GM21381 (cell line): ENCODE measurements around the gene HECTD2.
"Not testable (repeated sequence)": the region's sequence is repeated elsewhere in the genome, so short reads cannot be mapped to it uniquely, and the experiment has no call there.

Experiments
- ATAC-seq: cut with Tn5 transposase; IDR thresholded peaks from one replicate; pipeline ENCODE4 v1.9.1; 2021; ENCODE audit warnings: mild to moderate bottlenecking, moderate library complexity; ENCODE audit not compliant: unreplicated experiment

The HECTD2 gene

DNA sequence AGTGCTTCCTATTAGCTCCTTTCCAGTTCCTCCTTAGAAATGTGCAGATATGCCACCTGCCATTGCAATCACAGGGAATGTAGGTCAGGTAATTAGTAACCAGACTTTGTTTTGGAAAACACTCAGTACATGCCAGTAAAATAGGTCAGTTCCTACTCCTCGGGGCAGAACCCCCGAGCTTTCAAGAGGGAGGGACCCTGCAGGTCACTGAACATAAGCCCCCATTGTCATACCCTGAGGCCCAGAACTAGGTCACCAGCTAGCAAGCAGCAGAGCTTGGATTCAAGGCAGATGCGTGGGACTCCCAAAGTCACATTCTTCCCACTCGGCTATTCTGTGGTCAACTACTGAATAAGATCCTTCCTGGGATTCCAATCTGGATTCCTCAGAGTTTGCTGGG is 117.9 kb downstream of the HECTD2 start:
- ATAC-seq, result no peak

- ATAC-seq, result no peak
Measured at GRCh38 chr10:91528768-91529167, 118.6 kb downstream of the HECTD2 start.

- ATAC-seq, result not testable (repeated sequence)
Measured at GRCh38 chr10:91534789-91535188, 124.6 kb downstream of the HECTD2 start.

DNA sequence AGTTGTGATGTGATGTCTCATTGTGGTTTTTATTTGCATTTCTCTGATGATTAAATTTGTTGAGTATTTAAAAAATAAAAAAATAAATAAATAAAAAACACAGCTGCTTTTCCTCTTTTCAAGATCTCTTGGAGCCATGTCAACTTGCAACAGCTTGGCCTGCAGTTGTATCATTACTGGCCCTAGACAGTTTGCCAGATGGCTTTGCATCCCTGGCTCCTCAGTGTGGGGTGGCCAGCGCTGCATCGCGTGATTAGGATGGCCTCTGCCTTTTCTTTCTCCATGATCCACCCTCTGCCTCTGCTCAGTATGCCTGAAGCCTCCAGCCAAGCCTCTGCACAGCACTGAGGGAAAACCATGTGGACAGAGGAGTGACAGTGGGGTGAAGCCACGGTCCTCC is 126.0 kb downstream of the HECTD2 start:
- no peak for ATAC-seq

DNA sequence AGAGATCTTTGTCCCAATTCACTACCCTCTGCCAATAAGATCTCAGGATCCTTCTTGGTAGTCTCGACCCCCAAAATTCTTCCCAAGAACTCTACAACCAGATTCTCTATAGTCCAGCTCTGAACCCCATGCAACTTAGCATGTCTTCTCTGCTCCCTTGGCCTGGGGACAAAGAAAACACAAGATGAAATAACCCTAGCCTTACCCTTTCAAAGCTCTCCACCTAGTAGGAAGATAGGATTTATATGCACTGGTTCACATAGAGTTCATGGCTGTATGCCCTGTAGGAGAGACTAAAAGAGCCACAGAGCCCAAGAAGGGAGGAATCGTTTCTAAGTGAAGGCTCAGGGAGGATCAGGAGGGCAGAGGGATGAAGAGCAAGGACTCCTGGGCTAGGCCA is 126.6 kb downstream of the HECTD2 start:
- no peak for ATAC-seq

DNA sequence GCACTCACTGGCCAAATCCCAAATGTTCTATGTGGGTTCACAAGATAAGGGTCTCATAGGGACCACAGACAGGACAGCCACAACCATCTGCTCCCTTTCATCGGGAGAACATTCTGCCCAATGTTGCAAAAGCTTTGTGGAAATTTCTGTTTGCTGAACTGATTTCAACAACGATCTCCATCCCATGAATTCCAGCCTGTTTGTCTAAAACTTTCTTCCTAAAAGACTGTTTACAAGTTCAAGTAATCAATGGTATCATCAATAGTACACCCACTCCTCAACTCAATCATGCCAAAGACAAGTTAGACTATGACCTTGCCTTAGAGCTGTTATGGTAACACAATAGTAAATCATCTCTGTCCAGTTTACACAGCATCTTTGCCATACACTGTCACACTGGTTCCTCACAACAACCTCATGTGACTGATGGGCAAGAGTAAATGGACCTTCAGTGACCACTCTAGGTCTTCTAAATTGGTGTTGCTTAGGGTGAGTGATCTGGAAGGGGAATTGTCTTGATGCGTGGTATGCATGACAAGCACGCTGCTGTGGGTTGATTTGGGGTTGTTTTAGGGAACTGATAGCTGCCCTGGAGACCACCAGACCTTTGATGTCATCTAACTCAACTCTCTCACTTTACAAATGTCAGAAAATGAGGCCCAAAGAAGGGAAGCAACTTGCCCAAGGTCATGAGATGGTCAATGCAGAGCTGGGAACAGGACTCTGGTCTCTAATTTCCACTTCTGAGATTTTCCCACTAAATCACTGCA is 127.7 kb downstream of the HECTD2 start:
- ATAC-seq, result no peak

- ATAC-seq, result no peak
Measured at GRCh38 chr10:91539930-91540329, 129.8 kb downstream of the HECTD2 start.

DNA sequence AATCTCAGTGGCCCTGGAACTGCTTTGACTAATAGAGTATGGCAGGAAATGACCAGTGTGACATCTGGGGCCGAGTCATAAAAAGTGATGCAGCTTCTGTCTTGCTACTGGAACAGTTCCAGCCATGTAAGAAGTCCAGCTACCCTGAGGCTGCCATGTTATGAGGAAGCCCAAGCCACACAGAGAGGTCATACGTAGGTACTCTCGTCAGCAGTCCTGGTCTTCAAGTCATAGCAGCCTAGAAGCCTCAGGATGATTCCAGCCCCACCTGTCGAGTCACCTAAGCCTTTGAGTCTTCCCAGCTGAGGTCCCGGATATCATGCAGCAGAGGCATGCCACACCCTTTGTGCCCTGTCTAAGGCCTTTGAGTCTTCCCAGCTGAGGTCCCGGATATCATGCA is 130.6 kb downstream of the HECTD2 start:
- ATAC-seq, result no peak

- no peak for ATAC-seq
Measured at GRCh38 chr10:91541481-91541880, 131.3 kb downstream of the HECTD2 start.

DNA sequence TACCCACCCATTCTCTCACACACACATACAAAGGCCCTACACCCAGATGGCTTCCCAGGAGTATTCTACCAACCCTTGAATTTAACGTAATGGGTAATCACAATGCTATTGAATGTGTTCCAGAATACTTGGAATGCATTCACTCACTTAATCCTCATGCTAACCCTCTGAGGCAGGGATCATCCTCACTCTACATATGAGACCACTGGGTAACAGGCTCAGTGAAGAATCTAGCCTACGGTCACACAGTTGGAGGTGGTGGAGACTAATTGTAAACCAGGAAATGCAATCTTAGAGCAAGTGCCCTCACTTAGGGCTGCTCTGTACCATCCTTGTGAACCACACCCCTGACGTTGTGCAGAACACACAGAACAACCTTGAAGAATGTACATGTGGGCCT is 135.2 kb downstream of the HECTD2 start:
- no peak for ATAC-seq

DNA sequence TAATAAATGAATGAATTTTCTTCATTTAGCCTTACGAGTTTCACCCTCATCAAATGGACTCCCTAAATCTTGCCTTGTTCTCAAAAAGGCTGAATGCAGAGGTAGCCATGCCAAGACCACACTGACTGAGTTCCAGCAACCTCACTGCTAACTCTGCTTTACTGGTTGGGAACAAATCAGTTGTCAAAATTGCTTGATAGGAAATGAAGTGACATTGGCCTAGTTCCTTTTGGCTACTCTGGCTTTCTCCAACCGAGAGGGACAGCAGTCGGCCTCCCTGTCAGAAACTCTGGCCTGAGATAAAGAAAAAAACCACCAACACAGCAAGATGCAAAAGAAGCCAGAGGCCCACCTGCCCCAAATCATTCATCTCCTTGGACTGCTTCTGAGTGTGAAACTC is 135.7 kb downstream of the HECTD2 start:
- no peak for ATAC-seq

DNA sequence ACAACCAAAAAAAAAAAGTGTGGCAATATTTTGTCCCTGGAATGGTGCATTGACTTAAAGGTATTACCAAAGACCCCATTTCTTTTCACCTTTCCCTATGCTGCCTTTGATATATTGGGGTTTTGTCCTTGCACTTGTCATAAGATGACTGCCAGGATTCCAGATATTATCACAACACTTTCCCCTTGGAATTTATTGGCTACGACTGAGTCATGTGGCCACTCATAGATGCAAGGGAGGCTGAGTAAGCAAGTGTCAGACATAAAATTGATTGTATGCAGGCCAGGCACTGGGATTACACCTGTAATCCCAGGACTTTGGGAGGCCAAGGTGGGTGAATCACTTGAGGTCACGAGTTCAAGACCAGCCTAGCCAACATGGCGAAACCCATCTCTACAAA is 139.1 kb downstream of the HECTD2 start:
- no peak for ATAC-seq

- ATAC-seq, result no peak
Measured at GRCh38 chr10:91550021-91550420, 139.9 kb downstream of the HECTD2 start.

DNA sequence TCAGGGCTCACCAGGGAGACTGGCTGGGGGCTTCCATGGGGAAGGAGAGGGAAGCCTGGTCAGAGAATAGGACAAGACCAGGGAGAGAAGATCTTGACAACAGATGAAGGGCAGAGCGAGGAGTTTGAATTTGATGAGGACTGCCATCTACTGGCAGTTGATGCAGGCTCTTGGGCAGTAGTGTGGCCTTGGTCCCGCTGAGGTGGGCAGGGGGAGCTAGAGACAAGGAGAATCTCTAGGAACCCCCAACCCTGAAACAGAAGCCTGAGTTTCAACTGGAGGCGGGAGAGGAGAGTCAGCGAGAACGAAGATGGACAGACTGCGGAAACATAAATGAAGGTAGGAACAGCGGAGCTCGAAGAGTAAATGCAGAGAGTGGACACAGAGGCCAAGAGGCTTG is 141.7 kb downstream of the HECTD2 start:
- ATAC-seq, result no peak

DNA sequence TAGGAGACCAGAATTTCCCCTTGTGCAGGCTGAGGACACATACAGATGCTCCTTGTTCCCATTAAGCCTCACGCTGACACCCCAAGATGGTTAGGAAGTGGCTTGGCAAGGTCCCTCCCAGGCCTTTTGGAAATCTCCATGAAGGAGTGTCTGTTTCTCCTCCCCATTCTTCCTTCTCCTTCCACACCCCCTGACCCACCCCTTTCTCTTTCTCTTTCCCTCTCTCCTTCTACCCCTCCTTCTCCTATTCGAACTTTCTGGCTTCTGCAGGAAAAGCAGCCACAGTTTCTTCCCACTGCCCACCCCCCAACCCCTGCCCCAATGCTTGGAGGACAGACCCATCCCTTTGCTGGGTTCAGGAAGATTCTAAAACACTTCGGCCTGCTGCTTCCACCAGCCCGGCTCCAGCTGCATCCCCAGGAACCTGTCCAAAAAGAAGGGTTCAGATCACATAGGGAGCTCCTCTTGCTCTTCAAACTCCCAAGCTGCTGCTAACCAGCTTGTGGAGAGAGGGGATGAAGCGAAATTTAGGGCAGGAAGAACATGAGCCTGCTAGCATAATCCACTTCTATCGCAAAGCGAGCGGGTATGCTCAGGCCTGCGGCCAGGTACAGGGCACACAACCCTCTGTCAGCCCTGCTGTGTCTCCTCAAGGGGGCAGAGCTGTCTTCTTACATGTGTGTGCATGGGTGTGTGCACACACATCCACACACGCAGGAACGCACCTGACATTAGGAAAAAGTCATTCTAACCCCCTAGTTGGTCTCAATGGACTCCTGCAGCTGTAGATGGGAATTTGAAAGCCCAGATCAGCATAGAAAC is 142.3 kb downstream of the HECTD2 start:
- no peak for ATAC-seq

DNA sequence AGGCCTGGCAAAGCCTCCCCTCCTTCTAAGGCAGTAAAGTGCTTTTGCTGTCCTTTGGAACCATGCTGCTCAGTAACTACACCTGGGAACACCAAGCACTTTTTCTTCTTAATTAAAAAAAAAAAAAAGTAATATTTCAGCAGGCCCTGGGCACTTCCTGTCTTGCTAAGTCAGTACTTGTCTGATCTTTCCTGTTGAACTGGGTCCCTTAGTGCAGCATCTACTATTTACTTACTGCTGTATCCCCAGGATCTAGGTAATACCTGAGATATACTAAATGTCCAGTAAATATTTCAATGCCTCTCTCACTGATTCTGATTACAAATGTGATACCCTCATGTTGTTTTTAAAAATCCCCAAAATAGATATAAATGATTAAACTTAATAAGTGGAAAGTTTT is 145.3 kb downstream of the HECTD2 start:
- ATAC-seq, result no peak

GRCh38 chr10:91556691-91557566 is 146.8 kb downstream of the HECTD2 start:
- no peak for ATAC-seq

- no peak for ATAC-seq
Measured at GRCh38 chr10:91557651-91558111, 147.5 kb downstream of the HECTD2 start.

GRCh38 chr10:91558473-91558872 is 148.3 kb downstream of the HECTD2 start:
- ATAC-seq, result no peak

DNA sequence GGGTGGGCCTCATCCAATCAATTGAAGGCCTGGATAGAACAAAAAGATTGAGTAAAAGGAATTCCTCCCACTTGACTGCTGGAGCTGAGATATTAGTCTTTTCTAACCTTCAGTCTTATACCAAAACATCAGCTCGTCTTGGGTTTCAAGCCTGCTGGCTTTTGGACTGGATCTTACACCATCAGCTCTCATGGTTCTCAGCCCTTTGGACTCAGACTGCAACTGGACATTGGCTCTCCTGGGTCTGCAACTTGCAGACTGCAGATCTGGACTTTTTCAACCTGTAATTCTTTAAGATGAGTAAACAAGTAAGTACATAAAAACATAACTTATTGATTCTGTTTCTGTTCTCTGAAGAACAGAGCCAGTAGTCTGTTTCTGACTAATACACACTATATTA is 149.0 kb downstream of the HECTD2 start:
- ATAC-seq, result no peak

GRCh38 chr10:91559750-91560149 is 149.6 kb downstream of the HECTD2 start:
- no peak for ATAC-seq
